ENCODE data around the gene C2orf68. TPM values are rescaled to one million over a fixed set of nuclear protein-coding genes. Genes with fewer than 3 reads are reported as not detected.

Gene C2orf68
- total RNA-seq, 8 experiments from 2014 or later: 20.1 to 44.2 (median 27.8) TPM

DNA sequence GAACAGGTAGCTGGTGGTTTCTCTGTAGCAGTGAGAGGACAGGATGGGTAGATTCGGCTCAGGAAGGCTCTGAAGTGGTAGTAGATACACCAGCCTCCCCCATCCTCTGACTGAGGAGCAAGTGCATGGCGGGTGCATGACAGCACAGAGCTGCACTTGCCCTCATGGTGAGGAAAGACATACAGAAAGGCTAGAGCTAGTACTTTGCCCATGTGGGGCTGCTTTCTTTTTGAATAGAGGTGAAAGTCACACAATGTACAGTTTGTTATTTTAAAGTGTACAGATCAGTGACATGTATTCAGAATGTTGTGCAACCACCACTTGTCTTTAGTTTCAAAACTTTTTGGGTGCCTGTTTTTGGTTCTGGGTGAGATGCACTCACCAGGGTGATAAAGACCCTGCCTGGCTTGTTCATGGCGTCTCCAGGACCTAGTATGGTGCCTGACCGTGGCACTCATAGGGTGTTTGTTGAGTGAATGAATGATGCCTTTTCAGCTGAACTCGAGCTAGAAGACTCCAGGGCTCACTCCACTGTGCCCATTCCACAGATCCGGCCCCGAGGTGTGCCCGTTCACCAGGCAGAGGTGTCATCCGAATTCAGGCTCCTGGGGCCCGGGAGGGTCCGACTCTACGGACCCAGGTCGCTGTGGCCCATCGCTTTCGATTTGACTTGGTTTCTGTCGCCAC lies 28.1 kb downstream of the C2orf68 start:
- H3K27ac ChIP-seq: no peak overlapping the region
- WGBS, 10 experiments: 35 to 100% (median 69%) methylated on average over 1 to 8 of the region's 16 CpGs; no CpG with 5 or more reads in 2 of the 10 experiments
- peak overlapping the region in 2 of 5 donors; percentile 18 for H3K4me3 ChIP-seq
- peaks cover 12 to 20% of the 10 kb centered on the region in 2 donors for H3K4me1 ChIP-seq (replicated peaks in 1 of 2)
- ATAC-seq (replicated peaks in 6 of 8): peak in 1 of 8 experiments; percentile 5
- in situ Hi-C loops (cut with MboI; ENCODE audit: low pct_unique_long_range_greater_than_20kb in 2 of 9, low sequenced_read_pairs in 9 of 9, unreplicated experiment in 9 of 9): no loop called here

DNA sequence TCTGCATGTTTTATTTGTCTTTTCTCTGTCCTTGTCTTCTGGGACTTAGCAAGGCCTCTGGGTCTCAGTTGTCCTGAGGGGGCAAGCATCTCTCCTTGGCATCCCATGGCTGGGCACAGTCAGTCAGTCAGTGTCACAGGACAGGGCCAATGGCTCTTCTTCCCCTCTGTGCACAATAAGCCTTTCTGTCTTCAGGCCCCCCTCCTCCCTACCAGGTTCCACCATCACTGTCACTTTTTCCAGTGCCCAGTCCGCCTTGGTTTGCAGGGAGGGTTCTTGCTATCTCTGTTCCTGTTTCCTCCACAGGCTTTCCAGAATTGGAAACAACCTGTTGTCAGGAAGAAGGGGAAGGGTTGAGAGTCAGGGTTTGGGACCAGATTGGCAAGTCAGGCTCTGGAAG lies 29.4 kb downstream of the C2orf68 start:
- in situ Hi-C loops (cut with MboI; ENCODE audit: low pct_unique_long_range_greater_than_20kb in 2 of 9, low sequenced_read_pairs in 9 of 9, unreplicated experiment in 9 of 9): no loop called here
- 33 to 86% (median 70%) methylated on average over 1 of the region's 1 CpG; no CpG with 5 or more reads in 4 of the 10 experiments for WGBS, 10 experiments
- Histone ChIP-seq H3K4me3 (no peak overlapping the region), H3K27ac (no peak overlapping the region), H3K4me1 (replicated peaks in 1 of 2) (peaks cover 12 to 28% of the 10 kb centered on the region in 2 donors)
- no peak for ATAC-seq (replicated peaks in 6 of 8)

DNA sequence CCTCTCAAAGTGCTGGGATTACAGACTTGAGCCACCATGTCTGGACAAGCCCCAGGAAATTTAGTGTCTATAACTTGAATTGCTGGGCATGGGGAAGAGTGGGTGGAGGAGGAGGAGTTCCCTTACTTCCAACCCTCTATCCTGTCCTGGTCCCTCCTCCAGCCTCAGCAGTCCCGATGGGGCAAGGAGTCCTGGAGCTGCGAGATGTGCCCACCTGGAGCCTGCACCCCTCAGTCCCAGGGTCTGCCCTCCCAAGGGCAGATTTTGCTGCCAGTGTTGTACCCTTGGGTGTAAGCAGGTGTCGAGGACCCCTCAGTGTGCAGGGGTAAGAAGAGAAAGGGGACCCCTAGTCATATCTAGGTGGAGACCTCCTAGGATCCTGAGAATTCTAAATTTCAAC lies 31.7 kb downstream of the C2orf68 start:
- ATAC-seq (replicated peaks in 6 of 8): no peak
- no peak overlapping the region for H3K4me3 ChIP-seq
- peaks cover 4 to 24% of the 10 kb centered on the region in 2 donors for H3K4me1 ChIP-seq (replicated peaks in 1 of 2)
- no peak overlapping the region for H3K27ac ChIP-seq
- WGBS, 10 experiments: 30 to 93% (median 80%) methylated on average over 1 to 3 of the region's 3 CpGs; no CpG with 5 or more reads in 6 of the 10 experiments
- in situ Hi-C loops (cut with MboI; ENCODE audit: low pct_unique_long_range_greater_than_20kb in 2 of 9, low sequenced_read_pairs in 9 of 9, unreplicated experiment in 9 of 9): no loop called here

DNA sequence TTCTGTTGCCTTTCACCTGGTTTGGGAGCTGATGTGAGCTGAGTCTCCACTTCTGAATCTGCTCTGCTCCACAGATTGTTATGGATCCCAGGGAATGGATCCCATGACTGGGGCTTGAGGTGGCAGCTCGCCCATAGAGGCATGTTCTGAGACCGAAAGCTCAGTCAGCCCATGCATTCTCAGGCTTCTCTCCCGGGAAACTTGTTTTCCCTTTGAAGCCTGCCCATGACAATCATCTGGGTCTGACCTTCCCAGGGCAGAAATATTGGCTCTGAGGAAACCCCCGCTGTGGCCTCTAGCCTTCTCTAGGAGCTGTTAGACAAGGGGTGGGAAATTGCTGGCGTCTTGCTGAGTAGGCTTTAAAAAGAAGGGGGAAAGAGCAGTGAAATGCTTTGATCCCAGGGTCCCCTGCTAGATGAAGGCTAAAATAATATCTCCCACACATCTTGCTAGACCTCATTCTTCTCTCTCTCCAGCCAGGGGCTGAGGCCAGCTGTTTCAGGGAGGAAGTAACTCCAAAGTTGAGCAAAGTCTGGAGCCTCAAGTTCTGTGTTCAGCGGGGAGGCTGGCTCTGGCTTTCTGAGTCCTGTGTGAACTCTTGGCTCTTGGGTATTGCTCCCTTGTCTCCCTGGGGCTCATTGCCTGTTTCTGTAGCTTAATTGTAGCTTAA lies 32.5 kb downstream of the C2orf68 start:
- ATAC-seq (replicated peaks in 6 of 8): peak in 5 of 8 experiments; percentile 19 to 69 (median 32)
- 25 to 100% (median 50%) methylated on average over 1 to 6 of the region's 6 CpGs; no CpG with 5 or more reads in 3 of the 10 experiments for WGBS, 10 experiments
- H3K4me3 ChIP-seq: no peak overlapping the region
- H3K4me1 ChIP-seq (replicated peaks in 1 of 2): peaks cover 0 to 17% of the 10 kb centered on the region in 2 donors
- H3K27ac ChIP-seq: no peak overlapping the region
- in situ Hi-C loops (cut with MboI; ENCODE audit: low pct_unique_long_range_greater_than_20kb in 2 of 9, low sequenced_read_pairs in 9 of 9, unreplicated experiment in 9 of 9): no loop called here

DNA sequence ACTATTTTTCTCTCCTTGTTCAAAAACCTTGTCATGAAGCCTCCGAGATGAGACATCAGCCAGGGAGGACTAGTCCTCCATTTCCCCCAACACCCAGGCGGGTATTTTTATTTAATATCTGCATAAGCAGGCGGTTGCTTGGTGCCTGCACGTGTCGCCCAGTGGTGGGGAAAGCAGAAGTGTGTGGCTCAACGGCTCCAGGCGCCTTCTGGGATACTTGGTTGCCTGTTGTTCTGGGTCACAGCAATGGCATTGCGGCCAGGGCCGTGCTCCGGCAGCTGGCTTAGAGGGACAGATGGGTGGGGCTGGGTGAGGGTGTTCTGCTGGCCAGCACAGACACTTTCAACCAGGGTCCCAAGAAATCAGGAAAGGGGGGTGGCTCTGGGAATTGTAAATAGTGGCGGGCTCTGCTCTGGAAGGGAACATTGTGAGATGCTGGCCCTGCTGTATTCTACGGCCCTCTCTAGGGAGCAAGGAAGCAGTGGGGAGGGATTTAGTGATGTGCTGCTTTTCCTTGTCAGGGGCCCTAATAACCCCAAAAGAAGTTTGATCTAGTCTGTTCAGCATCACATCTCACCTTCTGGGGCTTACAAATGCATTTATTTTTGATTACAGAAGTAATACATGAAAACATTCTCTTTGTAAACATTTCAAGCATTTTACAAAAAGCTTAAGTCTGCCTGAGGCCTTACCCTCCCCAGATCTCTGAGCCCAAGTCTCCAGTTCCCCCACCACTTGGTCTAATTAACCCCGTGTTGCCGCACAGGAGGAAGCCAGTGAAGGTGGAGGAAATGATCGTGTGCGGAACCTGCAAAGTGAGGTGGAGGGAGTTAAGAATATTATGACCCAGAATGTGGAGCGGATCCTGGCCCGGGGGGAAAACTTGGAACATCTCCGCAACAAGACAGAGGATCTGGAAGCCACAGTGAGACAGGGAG lies 33.4 kb downstream of the C2orf68 start:
- ATAC-seq (replicated peaks in 6 of 8): peak in 2 of 8 experiments; percentile 33 to 77
- H3K4me3 ChIP-seq: no peak overlapping the region
- no peak overlapping the region for H3K27ac ChIP-seq
- peaks cover 0 to 17% of the 10 kb centered on the region in 2 donors for H3K4me1 ChIP-seq (replicated peaks in 1 of 2)
- in situ Hi-C loops (cut with MboI; ENCODE audit: low pct_unique_long_range_greater_than_20kb in 2 of 9, low sequenced_read_pairs in 9 of 9, unreplicated experiment in 9 of 9): no loop called here
- WGBS, 10 experiments: 43 to 89% (median 61%) methylated on average over 1 to 10 of the region's 19 CpGs

DNA sequence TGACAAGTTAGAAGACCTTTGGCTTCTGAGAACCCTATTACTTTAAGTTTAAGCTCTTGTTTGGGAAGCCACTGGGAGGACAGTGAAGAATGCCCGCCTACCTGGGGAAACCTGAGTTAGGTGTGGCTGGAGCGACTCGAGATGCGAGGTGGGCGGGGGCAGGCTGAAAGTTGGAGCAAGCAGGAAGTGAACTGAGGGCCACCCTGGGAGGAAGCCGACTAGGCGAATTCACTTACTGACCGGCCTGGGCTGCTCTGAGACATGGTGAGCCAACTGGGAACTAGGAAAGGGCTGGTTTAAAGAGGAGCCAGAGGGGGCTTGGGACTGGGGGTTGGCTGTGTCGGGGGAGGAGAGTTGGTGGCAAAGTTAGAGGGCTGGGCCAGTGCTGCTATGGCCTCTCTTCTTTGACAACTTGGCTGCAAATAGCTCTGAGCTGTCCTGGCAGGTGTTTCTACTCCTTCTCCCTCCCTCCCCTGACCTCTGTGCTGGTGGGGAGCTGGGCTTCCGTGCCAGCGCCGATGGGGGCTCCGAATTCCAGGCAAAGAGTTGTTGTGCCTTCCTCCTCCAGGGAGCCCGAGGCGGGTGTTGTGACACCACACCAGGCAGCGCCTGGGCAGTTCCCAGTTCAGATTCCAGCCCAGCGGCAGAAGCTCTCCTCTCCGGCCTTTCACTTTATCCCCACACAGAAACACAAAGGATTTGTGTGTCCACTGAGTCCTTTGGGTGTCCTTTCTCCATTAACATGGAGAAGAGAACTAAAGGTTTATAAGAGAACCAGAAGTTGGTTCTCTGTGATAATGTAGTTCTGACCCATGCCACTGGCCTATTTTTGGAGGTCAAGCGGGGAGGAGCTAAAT lies 34.3 kb downstream of the C2orf68 start, which contains the start of gene VAMP8:
Gene VAMP8, plus strand, starts transcription at position 201 of the 857 bp plus-strand sequence. Its CDS starts 61 bp downstream, at position 262.
- in situ Hi-C loops (cut with MboI; ENCODE audit: low pct_unique_long_range_greater_than_20kb in 2 of 9, low sequenced_read_pairs in 9 of 9, unreplicated experiment in 9 of 9): no loop called here
- H3K4me3 ChIP-seq: no peak within 1 kb of the TSS
- peaks cover 0 to 17% of the 10 kb centered on the region in 2 donors for H3K4me1 ChIP-seq (replicated peaks in 1 of 2)
- ATAC-seq (replicated peaks in 6 of 8): peak in 3 of 8 experiments; percentile 21 to 61 (median 23)
- H3K27ac ChIP-seq: no peak within 1 kb of the TSS
- 85 to 100% (median 100%) methylated on average over 1 to 5 of the region's 19 CpGs; no CpG with 5 or more reads in 6 of the 10 experiments for WGBS, 10 experiments

DNA sequence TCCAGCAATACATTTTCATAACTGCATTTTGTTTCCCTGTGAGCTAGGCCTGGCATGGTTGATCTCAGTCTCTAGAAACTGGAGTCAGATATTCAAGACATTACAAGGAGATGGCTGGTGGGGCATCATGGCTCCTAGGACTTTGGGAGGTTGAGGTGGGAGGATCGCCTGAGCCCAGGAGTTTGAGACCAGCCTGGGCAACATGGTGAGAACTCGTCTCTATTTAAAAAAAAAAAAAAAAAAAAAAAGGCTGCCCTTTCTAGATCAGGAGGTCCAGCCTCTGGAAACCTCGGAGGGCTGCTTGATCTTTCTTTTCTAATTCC lies 34.8 kb downstream of the C2orf68 start:
- no peak for ATAC-seq (replicated peaks in 6 of 8)

DNA sequence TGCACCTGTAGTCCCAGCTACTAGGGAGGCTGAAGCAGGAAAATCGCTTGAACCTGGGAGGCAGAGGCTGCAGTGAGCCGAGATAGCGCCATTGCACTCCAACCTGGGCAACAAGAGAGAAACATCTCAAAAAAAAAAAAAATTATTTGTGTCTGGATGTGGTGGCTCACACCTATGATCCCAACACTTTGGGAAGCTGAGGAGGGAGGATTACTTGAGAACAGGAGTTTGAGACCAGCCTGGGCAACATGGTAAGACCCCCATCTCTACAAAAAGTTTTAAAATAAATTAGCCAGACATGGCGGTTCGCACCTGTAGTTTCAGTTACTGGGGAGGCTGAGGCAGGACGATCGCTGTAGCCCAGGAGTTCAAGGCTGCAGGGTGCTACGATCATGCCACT lies 36.1 kb downstream of the C2orf68 start:
- Histone ChIP-seq H3K4me3 (no peak overlapping the region), H3K27ac (no peak overlapping the region), H3K4me1 (replicated peaks in 1 of 2) (peaks cover 0 to 17% of the 10 kb centered on the region in 2 donors)
- ATAC-seq (replicated peaks in 6 of 8): no peak
- in situ Hi-C loops (cut with MboI; ENCODE audit: low pct_unique_long_range_greater_than_20kb in 2 of 9, low sequenced_read_pairs in 9 of 9, unreplicated experiment in 9 of 9): no loop called here
- 67 to 100% (median 87%) methylated on average over 3 to 8 of the region's 8 CpGs; no CpG with 5 or more reads in 2 of the 10 experiments for WGBS, 10 experiments

More for the DNA sequence above, 34.8 kb downstream of the C2orf68 start:
- in situ Hi-C loops (cut with MboI; ENCODE audit: low pct_unique_long_range_greater_than_20kb in 2 of 9, low sequenced_read_pairs in 9 of 9, unreplicated experiment in 9 of 9): no loop called here
- no peak overlapping the region for H3K27ac ChIP-seq
- 20 to 100% (median 82%) methylated on average over 1 to 2 of the region's 3 CpGs; no CpG with 5 or more reads in 4 of the 10 experiments for WGBS, 10 experiments
- peaks cover 0 to 17% of the 10 kb centered on the region in 2 donors for H3K4me1 ChIP-seq (replicated peaks in 1 of 2)
- H3K4me3 ChIP-seq: no peak overlapping the region

DNA sequence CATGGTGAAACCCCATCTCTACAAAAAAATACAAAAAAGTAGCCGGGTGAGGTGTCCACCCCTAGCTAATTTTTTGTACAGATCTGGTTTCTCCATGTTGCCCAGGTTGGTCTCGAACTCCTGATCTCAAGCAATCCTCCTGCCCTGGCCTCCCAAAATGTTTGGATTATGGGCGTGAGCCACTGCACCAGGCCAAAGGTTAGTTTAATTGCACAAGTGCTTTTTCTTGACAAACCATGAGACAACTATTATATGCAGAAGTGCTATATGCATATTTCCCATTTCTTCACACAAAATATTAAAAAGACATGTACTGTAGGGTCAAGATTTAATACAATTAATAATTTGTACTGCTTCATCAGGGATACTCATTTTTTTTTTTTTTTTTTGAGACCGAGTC lies 45.6 kb downstream of the C2orf68 start:
- WGBS, 10 experiments: 33 to 100% (median 71%) methylated on average over 1 to 4 of the region's 4 CpGs; no CpG with 5 or more reads in 1 of the 10 experiments
- in situ Hi-C loops (cut with MboI; ENCODE audit: low pct_unique_long_range_greater_than_20kb in 2 of 9, low sequenced_read_pairs in 9 of 9, unreplicated experiment in 9 of 9): no loop called here
- ATAC-seq (replicated peaks in 6 of 8): no peak

DNA sequence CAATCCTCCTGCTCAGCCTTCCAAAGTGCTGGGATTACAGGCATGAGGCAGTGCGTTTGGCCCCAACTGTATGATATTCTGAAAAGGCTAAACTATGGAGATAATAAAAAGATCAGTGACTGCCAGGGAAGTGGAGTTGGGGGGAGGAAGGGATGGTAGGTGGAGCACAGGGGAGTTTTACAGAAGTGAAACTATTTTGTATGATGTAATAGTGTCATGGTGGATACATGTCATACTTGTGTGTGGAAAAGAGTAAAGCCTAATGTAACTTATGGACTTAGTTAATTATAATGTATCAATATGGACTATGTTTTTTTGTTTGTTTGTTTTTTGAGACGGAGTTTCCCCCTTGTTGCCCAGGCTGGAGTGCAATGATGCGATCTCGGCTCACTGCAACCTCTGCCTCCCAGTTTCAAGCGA lies 47.7 kb downstream of the C2orf68 start:
- WGBS, 10 experiments: 75 to 100% (median 84%) methylated on average over 1 to 5 of the region's 5 CpGs; no CpG with 5 or more reads in 2 of the 10 experiments

More for the DNA sequence above, 45.6 kb downstream of the C2orf68 start:
- H3K27ac ChIP-seq: no peak overlapping the region
- H3K4me3 ChIP-seq: no peak overlapping the region
- H3K4me1 ChIP-seq (replicated peaks in 1 of 2): peaks cover 3 to 4% of the 10 kb centered on the region in 2 donors

DNA sequence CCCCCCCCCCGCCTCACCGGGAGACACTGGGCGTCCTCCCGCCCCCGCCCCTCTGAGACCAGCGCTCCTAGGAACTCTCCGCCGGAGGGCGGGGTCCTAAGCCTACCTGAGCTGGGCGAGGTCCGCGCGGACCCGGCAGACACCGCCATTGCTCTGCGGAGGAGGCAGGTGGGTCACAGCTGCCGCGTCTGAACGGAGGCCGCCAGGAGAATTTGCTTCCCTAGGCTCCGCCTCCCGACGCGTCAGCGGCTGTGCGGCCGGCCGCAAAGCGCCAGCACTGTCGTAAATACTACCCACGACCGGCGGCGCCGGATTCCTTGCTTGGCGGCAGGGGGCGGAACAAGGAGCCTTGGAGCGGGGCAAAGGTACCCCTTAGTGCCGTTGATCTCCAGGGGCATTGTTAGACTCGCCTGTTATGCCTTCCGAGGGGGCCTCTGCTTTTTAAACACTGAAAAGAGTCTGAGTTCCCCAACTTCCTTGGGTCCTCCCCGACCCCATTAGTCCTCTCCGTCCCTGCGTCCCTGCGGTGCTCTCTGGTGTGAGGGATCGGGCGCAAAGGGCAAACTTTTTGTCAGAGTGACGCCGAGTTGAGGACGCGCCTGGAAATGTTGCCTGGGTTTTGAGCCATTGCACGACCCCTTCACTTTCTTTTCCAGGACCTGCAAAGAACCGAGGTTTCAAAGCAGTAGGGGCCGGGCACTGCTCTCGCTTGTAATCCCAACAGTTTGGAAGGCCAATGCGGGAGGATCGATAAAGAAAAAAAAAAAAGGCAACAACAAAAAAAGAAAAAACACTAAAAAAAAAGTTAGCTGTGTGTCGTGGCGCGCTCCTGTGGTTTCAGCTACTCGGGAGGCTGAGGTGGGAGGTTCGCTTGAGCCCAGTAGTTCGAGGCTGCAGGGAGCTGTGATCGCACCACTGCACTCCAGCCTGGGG lies 50.3 kb downstream of the C2orf68 start, which contains the start of gene GGCX:
Gene GGCX, minus strand, starts transcription at position 214 of the 933 bp plus-strand sequence. Its CDS starts 65 bp downstream, at position 149.
- peak; percentile 89 to 97 (median 96) for ATAC-seq (replicated peaks in 6 of 8)
- 0 to 94% (median 16%) methylated on average over 2 to 30 of the region's 64 CpGs for WGBS, 10 experiments
- Histone ChIP-seq H3K4me3 (peak within 1 kb of the TSS; percentile 55 to 87 (median 67)), H3K27ac (peak within 1 kb of the TSS; percentile 84 to 85), H3K4me1 (replicated peaks in 1 of 2) (peaks cover 9 to 11% of the 10 kb centered on the region in 2 donors)
- in situ Hi-C loops (cut with MboI; ENCODE audit: low pct_unique_long_range_greater_than_20kb in 2 of 9, low sequenced_read_pairs in 9 of 9, unreplicated experiment in 9 of 9): no loop called here

More for the DNA sequence above, 47.7 kb downstream of the C2orf68 start:
- H3K27ac ChIP-seq: no peak overlapping the region
- in situ Hi-C loops (cut with MboI; ENCODE audit: low pct_unique_long_range_greater_than_20kb in 2 of 9, low sequenced_read_pairs in 9 of 9, unreplicated experiment in 9 of 9): no loop called here
- ATAC-seq (replicated peaks in 6 of 8): no peak
- no peak overlapping the region for H3K4me3 ChIP-seq
- H3K4me1 ChIP-seq (replicated peaks in 1 of 2): peaks cover 9 to 11% of the 10 kb centered on the region in 2 donors
